ENCODE results near the gene CADM1.

DNA sequence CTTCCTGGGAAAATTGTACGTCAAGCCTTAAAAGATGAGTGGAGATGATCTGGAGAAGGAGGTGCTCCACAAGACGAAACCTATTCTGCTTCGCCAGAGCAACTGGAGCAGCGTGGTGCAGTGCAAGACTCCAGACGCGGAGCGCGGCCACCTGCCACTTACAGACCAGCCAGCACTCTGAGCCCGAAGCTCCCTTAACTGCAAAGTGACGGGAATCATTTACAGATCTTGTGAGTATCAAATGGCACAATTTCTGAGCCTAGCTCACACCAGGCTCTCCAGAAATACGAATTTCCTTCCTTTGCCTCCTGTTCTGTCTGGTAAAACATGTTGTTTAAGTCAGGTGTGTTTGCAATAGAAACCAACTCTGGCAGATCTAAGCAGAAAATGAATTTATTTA lies 369.3 kb downstream of the CADM1 start:
- TF ChIP-seq, protein P1, sequence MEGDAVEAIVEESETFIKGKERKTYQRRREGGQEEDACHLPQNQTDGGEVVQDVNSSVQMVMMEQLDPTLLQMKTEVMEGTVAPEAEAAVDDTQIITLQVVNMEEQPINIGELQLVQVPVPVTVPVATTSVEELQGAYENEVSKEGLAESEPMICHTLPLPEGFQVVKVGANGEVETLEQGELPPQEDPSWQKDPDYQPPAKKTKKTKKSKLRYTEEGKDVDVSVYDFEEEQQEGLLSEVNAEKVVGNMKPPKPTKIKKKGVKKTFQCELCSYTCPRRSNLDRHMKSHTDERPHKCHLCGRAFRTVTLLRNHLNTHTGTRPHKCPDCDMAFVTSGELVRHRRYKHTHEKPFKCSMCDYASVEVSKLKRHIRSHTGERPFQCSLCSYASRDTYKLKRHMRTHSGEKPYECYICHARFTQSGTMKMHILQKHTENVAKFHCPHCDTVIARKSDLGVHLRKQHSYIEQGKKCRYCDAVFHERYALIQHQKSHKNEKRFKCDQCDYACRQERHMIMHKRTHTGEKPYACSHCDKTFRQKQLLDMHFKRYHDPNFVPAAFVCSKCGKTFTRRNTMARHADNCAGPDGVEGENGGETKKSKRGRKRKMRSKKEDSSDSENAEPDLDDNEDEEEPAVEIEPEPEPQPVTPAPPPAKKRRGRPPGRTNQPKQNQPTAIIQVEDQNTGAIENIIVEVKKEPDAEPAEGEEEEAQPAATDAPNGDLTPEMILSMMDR (IDR thresholded peaks at IDR 0.05; ENCODE audit: low read depth, low read length, missing input control): no peak
- TF ChIP-seq, protein P2, sequence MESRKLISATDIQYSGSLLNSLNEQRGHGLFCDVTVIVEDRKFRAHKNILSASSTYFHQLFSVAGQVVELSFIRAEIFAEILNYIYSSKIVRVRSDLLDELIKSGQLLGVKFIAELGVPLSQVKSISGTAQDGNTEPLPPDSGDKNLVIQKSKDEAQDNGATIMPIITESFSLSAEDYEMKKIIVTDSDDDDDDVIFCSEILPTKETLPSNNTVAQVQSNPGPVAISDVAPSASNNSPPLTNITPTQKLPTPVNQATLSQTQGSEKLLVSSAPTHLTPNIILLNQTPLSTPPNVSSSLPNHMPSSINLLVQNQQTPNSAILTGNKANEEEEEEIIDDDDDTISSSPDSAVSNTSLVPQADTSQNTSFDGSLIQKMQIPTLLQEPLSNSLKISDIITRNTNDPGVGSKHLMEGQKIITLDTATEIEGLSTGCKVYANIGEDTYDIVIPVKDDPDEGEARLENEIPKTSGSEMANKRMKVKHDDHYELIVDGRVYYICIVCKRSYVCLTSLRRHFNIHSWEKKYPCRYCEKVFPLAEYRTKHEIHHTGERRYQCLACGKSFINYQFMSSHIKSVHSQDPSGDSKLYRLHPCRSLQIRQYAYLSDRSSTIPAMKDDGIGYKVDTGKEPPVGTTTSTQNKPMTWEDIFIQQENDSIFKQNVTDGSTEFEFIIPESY (IDR thresholded peaks at IDR 0.05): no peak
- no peak for TF ChIP-seq GABPA (IDR thresholded peaks at IDR 0.05 in 1 of 2, conservative IDR thresholded peaks at IDR 0.05 in 1 of 2)
- TF ChIP-seq, protein P3, sequence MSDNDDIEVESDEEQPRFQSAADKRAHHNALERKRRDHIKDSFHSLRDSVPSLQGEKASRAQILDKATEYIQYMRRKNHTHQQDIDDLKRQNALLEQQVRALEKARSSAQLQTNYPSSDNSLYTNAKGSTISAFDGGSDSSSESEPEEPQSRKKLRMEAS (IDR thresholded peaks at IDR 0.05): no peak
- no peak for TF ChIP-seq TAF1 (conservative IDR thresholded peaks at IDR 0.05)
- TF ChIP-seq SP1 (IDR thresholded peaks at IDR 0.05): no peak
- TF ChIP-seq, protein P4, sequence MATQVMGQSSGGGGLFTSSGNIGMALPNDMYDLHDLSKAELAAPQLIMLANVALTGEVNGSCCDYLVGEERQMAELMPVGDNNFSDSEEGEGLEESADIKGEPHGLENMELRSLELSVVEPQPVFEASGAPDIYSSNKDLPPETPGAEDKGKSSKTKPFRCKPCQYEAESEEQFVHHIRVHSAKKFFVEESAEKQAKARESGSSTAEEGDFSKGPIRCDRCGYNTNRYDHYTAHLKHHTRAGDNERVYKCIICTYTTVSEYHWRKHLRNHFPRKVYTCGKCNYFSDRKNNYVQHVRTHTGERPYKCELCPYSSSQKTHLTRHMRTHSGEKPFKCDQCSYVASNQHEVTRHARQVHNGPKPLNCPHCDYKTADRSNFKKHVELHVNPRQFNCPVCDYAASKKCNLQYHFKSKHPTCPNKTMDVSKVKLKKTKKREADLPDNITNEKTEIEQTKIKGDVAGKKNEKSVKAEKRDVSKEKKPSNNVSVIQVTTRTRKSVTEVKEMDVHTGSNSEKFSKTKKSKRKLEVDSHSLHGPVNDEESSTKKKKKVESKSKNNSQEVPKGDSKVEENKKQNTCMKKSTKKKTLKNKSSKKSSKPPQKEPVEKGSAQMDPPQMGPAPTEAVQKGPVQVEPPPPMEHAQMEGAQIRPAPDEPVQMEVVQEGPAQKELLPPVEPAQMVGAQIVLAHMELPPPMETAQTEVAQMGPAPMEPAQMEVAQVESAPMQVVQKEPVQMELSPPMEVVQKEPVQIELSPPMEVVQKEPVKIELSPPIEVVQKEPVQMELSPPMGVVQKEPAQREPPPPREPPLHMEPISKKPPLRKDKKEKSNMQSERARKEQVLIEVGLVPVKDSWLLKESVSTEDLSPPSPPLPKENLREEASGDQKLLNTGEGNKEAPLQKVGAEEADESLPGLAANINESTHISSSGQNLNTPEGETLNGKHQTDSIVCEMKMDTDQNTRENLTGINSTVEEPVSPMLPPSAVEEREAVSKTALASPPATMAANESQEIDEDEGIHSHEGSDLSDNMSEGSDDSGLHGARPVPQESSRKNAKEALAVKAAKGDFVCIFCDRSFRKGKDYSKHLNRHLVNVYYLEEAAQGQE (IDR thresholded peaks at IDR 0.05): no peak
- TF ChIP-seq JUND (IDR thresholded peaks at IDR 0.05): no peak

All from liver (tissue), 3 donors.